Peyer's patch (tissue), 4 donors: ENCODE data around the gene LAMA1.

Source experiments
- CTCF ChIP-seq, 6 experiments: fragments of 450-650 bp in 4 of 6; fragments of 200-600 bp in 2 of 6; sonication (generic) in 1 of 6; IDR thresholded peaks; one replicate each; pipeline ENCODE4 v1.5.1; 2017 to 2019; ENCODE audit warnings: antibody characterized with exemption in 6 of 6, mild to moderate bottlenecking in 3 of 6, moderate library complexity in 1 of 6
- POLR2A ChIP-seq, 2 donors: fragments of 450-650 bp; IDR thresholded peaks; one replicate each; pipeline ENCODE4 v1.5.1; 2017; ENCODE audit warnings: antibody characterized with exemption in 2 of 2, mild to moderate bottlenecking in 2 of 2, moderate library complexity in 2 of 2

GRCh38 chr18:6997808-6998207 lies 119.8 kb downstream of the LAMA1 start:
- TF ChIP-seq CTCF (IDR thresholded peaks at IDR 0.05) (no peak), POLR2A (IDR thresholded peaks at IDR 0.05) (no peak)
